Mesenteric fat pad (tissue), 1 donor: ENCODE data around the gene FNDC1. TPM values are rescaled to one million over a fixed set of nuclear protein-coding genes. Genes with fewer than 3 reads are reported as not detected.

Source experiments
- DNase-seq: peaks from one replicate; pipeline ENCODE4 v3.0.0-alpha.2; 2020; ENCODE audit warnings: low spot score
- total RNA-seq: library from RNA; stranded (reverse); fragmentation: NEBNext Ultra II Directional; extraction: Animal tissue kit (Norgen Biotek cat#: 25700); gene quantifications from one replicate; pipeline ENCODE4 v1.2.1, GENCODE V29; 2021
- donor health status: DM: yes; HTN: yes; CAD: no.

Gene FNDC1
- total RNA-seq, 1 donor from 2014 or later, result 1.2 TPM

- DNase-seq, result no peak
These were observed 11.8 kb upstream of the FNDC1 start for GRCh38 chr6:159157431-159157830.

GRCh38 chr6:159161839-159162238, 7.4 kb upstream of the FNDC1 start:
- DNase-seq, result no peak

GRCh38 chr6:159163901-159164370, 5.3 kb upstream of the FNDC1 start:
- no peak for DNase-seq

GRCh38 chr6:159168536-159169192, 536 bp upstream of the FNDC1 start:
- no peak for DNase-seq

- no peak for DNase-seq
These were observed 545 bp downstream of the FNDC1 start for GRCh38 chr6:159169557-159170332.

GRCh38 chr6:159170333-159170672, 1.1 kb downstream of the FNDC1 start:
- DNase-seq, result no peak

- no peak for DNase-seq
These were observed 2.0 kb downstream of the FNDC1 start for GRCh38 chr6:159170999-159171712.

GRCh38 chr6:159172091-159172491, 2.9 kb downstream of the FNDC1 start:
- no peak for DNase-seq

- peak; percentile 92 for DNase-seq
These were observed 5.2 kb downstream of the FNDC1 start for GRCh38 chr6:159174263-159174969.

- DNase-seq, result no peak
These were observed 7.7 kb downstream of the FNDC1 start for GRCh38 chr6:159176913-159177312.

- DNase-seq, result no peak
These were observed 9.6 kb downstream of the FNDC1 start for GRCh38 chr6:159178847-159179246.

GRCh38 chr6:159180001-159180400, 10.8 kb downstream of the FNDC1 start:
- DNase-seq, result no peak

GRCh38 chr6:159181914-159182313, 12.7 kb downstream of the FNDC1 start:
- no peak for DNase-seq

- no peak for DNase-seq
These were observed 15.4 kb downstream of the FNDC1 start for GRCh38 chr6:159184559-159184958.

- DNase-seq, result no peak
These were observed 21.3 kb downstream of the FNDC1 start for GRCh38 chr6:159190460-159190859.

GRCh38 chr6:159193923-159194322, 24.7 kb downstream of the FNDC1 start:
- no peak for DNase-seq

GRCh38 chr6:159194421-159194820, 25.2 kb downstream of the FNDC1 start:
- DNase-seq, result no peak

- DNase-seq, result no peak
These were observed 27.3 kb downstream of the FNDC1 start for GRCh38 chr6:159196430-159196975.

- no peak for DNase-seq
These were observed 28.1 kb downstream of the FNDC1 start for GRCh38 chr6:159197251-159197650.

GRCh38 chr6:159201336-159201735, 32.1 kb downstream of the FNDC1 start:
- no peak for DNase-seq

- DNase-seq, result no peak
These were observed 34.3 kb downstream of the FNDC1 start for GRCh38 chr6:159203304-159204005.
